ENCODE results near the gene RRAGD.

Gene RRAGD

GRCh38 chr6:89400912-89401399 is 11.1 kb downstream of the RRAGD start:
- TF ChIP-seq CTCF (IDR thresholded peaks at IDR 0.05) = no peak

- no peak for TF ChIP-seq CTCF (IDR thresholded peaks at IDR 0.05)
Observed at GRCh38 chr6:89400050-89400449, 12.0 kb downstream of the RRAGD start.

- no peak for TF ChIP-seq CTCF (IDR thresholded peaks at IDR 0.05)
Observed at GRCh38 chr6:89398762-89399525, 13.1 kb downstream of the RRAGD start.

- no peak for TF ChIP-seq CTCF (IDR thresholded peaks at IDR 0.05)
Observed at GRCh38 chr6:89393659-89394058, 18.4 kb downstream of the RRAGD start.

- no peak for TF ChIP-seq CTCF (IDR thresholded peaks at IDR 0.05)
Observed at GRCh38 chr6:89392823-89393222, 19.2 kb downstream of the RRAGD start.

GRCh38 chr6:89388846-89389245 is 23.2 kb downstream of the RRAGD start:
- no peak for TF ChIP-seq CTCF (IDR thresholded peaks at IDR 0.05)

- no peak for TF ChIP-seq CTCF (IDR thresholded peaks at IDR 0.05)
Observed at GRCh38 chr6:89387516-89388201, 24.4 kb downstream of the RRAGD start.

All from LNCAP (cell line).